ENCODE data around the gene R3HCC1L.
"Not testable (repeated sequence)": the region's sequence is repeated elsewhere in the genome, so short reads cannot be mapped to it uniquely, and the experiment has no call there.

R3HCC1L gene

DNA sequence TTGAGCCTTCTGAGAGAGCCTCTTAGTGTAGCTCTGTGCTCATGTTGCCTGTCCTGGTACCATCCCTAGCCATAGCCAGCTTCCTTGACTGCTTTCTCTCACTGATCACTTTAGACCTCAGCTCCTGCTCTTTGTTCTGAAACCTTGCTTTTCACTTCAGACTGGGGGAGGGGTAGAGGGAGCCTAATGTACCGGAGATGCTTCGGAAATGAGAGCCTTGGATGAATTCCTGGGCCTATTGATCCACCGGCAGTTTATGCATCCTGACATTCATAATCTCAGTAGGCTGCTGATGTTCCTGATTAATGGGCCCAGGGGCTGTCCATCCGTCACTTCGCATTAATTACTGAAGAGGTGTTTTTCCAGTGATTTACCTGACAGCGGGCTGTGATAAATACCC is 38.8 kb downstream of the R3HCC1L start:
- Histone ChIP-seq H4K20me1 (ENCODE audit: insufficient read depth, low read length) (no peaks in the 10 kb centered on the region; the same call in 1 of the 2 replicates), H2AFZ (ENCODE audit: low read length) (no peak overlapping the region), H3K4me2 (ENCODE audit: low read depth, low read length) (no peak overlapping the region), H3K36me3 (replicated peaks; ENCODE audit: insufficient read depth, low read length) (no peaks in the 10 kb centered on the region; the same call in 1 of the 2 replicates), H3K79me2 (ENCODE audit: low read length) (peaks cover 36% of the 10 kb centered on the region; the same call in 1 of the 2 replicates), H3F3A (ENCODE audit: insufficient read depth, low read length) (no peaks in the 10 kb centered on the region; the same call in 1 of the 2 replicates), H3K9ac (ENCODE audit: low read length) (no peak overlapping the region), H3K4me1 (ENCODE audit: low read length) (no peaks in the 10 kb centered on the region), H3K4me3 (ENCODE audit: low read length) (no peak overlapping the region), H3K27ac (ENCODE audit: low read length) (no peak overlapping the region), H3K9me3 (replicated peaks; ENCODE audit: insufficient read depth, low read length) (no peaks in the 10 kb centered on the region), H3K27me3 (replicated peaks; ENCODE audit: insufficient read depth, low read length) (no peaks in the 10 kb centered on the region), H3K9me2 (replicated peaks; ENCODE audit: insufficient read depth, low read length) (no peaks in the 10 kb centered on the region)
- no peak for DNase-seq
- TF ChIP-seq EZH2 (optimal IDR thresholded peaks at IDR 0.05; ENCODE audit: low read depth, low read length): no peak
- TF ChIP-seq, protein P1, sequence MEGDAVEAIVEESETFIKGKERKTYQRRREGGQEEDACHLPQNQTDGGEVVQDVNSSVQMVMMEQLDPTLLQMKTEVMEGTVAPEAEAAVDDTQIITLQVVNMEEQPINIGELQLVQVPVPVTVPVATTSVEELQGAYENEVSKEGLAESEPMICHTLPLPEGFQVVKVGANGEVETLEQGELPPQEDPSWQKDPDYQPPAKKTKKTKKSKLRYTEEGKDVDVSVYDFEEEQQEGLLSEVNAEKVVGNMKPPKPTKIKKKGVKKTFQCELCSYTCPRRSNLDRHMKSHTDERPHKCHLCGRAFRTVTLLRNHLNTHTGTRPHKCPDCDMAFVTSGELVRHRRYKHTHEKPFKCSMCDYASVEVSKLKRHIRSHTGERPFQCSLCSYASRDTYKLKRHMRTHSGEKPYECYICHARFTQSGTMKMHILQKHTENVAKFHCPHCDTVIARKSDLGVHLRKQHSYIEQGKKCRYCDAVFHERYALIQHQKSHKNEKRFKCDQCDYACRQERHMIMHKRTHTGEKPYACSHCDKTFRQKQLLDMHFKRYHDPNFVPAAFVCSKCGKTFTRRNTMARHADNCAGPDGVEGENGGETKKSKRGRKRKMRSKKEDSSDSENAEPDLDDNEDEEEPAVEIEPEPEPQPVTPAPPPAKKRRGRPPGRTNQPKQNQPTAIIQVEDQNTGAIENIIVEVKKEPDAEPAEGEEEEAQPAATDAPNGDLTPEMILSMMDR (IDR thresholded peaks at IDR 0.05; ENCODE audit: low read length): no peak
- no peak for TF ChIP-seq EZH2phosphoT487 (IDR thresholded peaks at IDR 0.05; ENCODE audit: low read length)

DNA sequence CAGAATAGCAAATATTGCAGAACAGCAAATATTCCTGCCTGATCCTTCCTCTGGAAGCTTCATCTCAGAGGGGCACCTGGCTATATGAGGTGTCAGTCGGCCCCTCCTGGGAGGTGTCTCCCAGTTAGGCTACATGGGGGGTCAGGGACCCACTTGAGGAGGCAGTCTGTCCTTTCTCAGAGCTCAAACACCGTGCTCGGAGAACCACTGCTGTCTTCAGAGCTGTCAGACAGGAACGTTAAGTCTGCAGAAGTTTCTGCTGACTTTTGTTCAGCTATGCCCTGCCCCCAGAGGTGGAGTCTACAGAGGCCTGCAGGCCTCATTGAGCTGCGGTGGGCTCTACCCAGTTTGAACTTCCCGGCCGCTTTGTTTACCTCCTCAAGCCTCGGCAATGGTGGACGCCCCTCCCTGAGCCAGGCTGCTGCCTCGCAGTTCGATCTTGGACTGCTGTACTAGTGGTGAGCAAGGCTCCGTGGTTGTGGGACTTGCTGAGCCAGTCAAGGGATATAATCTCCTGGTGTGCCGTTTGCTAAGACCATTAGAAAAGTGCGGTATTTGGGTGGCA is 48.0 kb downstream of the R3HCC1L start:
- H3K9ac ChIP-seq (ENCODE audit: low read length); H3K9me3 ChIP-seq (replicated peaks; ENCODE audit: insufficient read depth, low read length); DNase-seq; H3K4me2 ChIP-seq (ENCODE audit: low read depth, low read length); H2AFZ ChIP-seq (ENCODE audit: low read length); H3F3A ChIP-seq (ENCODE audit: insufficient read depth, low read length); H3K4me1 ChIP-seq (ENCODE audit: low read length); H3K4me3 ChIP-seq (ENCODE audit: low read length); H3K36me3 ChIP-seq (replicated peaks; ENCODE audit: insufficient read depth, low read length); H3K27me3 ChIP-seq (replicated peaks; ENCODE audit: insufficient read depth, low read length); H3K27ac ChIP-seq (ENCODE audit: low read length); H4K20me1 ChIP-seq (ENCODE audit: insufficient read depth, low read length); H3K9me2 ChIP-seq (replicated peaks; ENCODE audit: insufficient read depth, low read length): not testable (repeated sequence)
- peaks cover 33% of the 10 kb centered on the region for H3K79me2 ChIP-seq (ENCODE audit: low read length)

DNA sequence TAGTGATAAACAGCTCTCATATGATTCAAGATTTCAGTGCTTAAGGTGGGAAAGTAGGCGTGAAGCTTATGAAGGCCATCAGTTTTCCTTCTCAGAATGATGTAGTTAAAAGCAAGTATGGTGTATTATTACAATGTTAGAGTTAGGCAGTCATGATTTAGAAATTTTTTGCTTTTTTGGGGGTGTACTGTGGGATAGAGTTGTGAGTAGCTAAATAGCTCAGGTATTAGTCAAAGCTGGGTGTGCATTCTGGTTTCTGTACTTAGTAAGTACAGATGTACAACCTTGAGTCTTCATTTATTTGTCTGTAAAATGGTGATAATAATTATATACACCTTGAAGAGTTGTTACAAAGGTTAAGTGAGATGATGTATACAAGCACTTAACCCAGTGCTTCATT is 52.2 kb downstream of the R3HCC1L start:
- H2AFZ ChIP-seq (ENCODE audit: low read length): no peak overlapping the region
- no peaks in the 10 kb centered on the region for H3K9me3 ChIP-seq (replicated peaks; ENCODE audit: insufficient read depth, low read length)
- no peaks in the 10 kb centered on the region; the same call in 1 of the 2 replicates for H3K36me3 ChIP-seq (replicated peaks; ENCODE audit: insufficient read depth, low read length)
- no peaks in the 10 kb centered on the region for H4K20me1 ChIP-seq (ENCODE audit: insufficient read depth, low read length)
- no peaks in the 10 kb centered on the region for H3K27me3 ChIP-seq (replicated peaks; ENCODE audit: insufficient read depth, low read length)
- TF ChIP-seq EZH2 (optimal IDR thresholded peaks at IDR 0.05; ENCODE audit: low read depth, low read length) (no peak), EZH2phosphoT487 (IDR thresholded peaks at IDR 0.05; ENCODE audit: low read length) (no peak)
- TF ChIP-seq, protein P1 (IDR thresholded peaks at IDR 0.05; ENCODE audit: low read length): no peak
- H3K4me1 ChIP-seq (ENCODE audit: low read length): no peaks in the 10 kb centered on the region
- no peaks in the 10 kb centered on the region for H3F3A ChIP-seq (ENCODE audit: insufficient read depth, low read length)
- H3K79me2 ChIP-seq (ENCODE audit: low read length): peaks cover 30% of the 10 kb centered on the region
- no peak overlapping the region for H3K4me3 ChIP-seq (ENCODE audit: low read length)
- no peak overlapping the region for H3K4me2 ChIP-seq (ENCODE audit: low read depth, low read length)
- H3K9ac ChIP-seq (ENCODE audit: low read length): no peak overlapping the region
- H3K9me2 ChIP-seq (replicated peaks; ENCODE audit: insufficient read depth, low read length): no peaks in the 10 kb centered on the region
- H3K27ac ChIP-seq (ENCODE audit: low read length): no peak overlapping the region
- DNase-seq: no peak

DNA sequence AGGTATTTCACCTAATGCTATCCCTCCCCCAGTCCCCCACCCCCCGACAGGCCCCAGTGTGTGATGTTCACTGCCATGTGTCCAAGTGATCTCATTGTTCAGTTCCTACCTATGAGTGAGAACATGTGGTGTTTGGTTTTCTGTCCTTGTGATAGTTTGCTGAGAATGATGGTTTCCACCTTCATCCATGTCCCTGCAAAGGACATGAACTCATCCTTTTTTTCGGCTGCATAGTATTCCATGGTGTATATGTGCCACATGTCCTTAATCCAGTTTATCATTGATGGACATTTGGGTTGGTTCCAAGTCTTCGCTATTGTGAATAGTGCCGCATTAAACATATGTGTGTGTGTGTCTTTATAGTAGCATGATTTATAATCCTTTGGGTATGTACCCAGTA is 56.3 kb downstream of the R3HCC1L start:
- H3K9me3 ChIP-seq (replicated peaks; ENCODE audit: insufficient read depth, low read length); H3K9me2 ChIP-seq (replicated peaks; ENCODE audit: insufficient read depth, low read length); H3K4me3 ChIP-seq (ENCODE audit: low read length); H3K4me2 ChIP-seq (ENCODE audit: low read depth, low read length); H3K79me2 ChIP-seq (ENCODE audit: low read length); DNase-seq; H3F3A ChIP-seq (ENCODE audit: insufficient read depth, low read length); H4K20me1 ChIP-seq (ENCODE audit: insufficient read depth, low read length); H3K27ac ChIP-seq (ENCODE audit: low read length); H3K9ac ChIP-seq (ENCODE audit: low read length); H2AFZ ChIP-seq (ENCODE audit: low read length); H3K27me3 ChIP-seq (replicated peaks; ENCODE audit: insufficient read depth, low read length); H3K36me3 ChIP-seq (replicated peaks; ENCODE audit: insufficient read depth, low read length): not testable (repeated sequence)
- H3K4me1 ChIP-seq (ENCODE audit: low read length): peaks cover 10% of the 10 kb centered on the region
